GM21737 (cell line): ENCODE results near the gene PSEN1.
"Not testable (repeated sequence)": the region's sequence is repeated elsewhere in the genome, so short reads cannot be mapped to it uniquely, and the experiment has no call there.

Source experiments
- ATAC-seq: cut with Tn5 transposase; IDR thresholded peaks from one replicate; pipeline ENCODE4 v1.9.1; 2021; ENCODE audit warnings: mild to moderate bottlenecking, moderate library complexity; ENCODE audit not compliant: unreplicated experiment

PSEN1 gene

DNA sequence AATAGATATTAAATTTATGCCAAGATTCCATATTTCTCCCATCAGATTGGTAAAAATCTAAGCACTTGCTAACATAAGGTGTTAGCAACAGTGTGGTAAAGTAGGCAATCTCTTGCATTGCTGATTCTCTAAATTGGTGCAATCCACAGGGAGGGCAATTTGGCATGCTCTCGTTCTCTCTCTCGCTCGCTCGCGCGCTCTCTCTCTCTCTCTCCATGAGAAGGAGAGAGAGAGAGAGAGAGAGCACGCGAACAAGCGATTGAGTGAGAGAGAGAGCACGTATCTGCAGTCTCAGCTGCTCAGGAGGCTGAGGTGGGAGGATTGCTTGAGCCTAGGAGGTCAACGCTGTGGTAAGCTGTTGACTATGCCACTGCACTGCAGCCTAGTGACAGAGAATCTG lies 25.9 kb downstream of the PSEN1 start:
- ATAC-seq, result no peak

DNA sequence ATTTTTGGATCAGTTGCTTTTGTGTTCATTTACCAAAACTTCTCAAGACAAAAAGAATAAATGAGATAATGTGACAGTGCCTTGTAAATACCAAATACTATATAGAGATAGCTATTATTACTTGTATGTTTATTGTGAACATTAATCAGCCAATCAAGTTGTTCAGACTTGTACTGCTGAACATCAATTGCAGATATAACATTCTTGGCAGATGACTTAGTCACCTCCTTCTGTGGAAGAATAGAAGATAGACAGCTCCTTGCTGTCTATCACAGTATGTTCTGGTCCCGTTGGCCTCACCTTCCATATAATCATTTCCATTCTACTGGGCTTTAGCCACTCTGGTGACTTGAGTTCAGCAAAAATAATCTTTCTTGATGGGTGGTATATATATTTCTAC lies 30.1 kb downstream of the PSEN1 start:
- ATAC-seq, result no peak

DNA sequence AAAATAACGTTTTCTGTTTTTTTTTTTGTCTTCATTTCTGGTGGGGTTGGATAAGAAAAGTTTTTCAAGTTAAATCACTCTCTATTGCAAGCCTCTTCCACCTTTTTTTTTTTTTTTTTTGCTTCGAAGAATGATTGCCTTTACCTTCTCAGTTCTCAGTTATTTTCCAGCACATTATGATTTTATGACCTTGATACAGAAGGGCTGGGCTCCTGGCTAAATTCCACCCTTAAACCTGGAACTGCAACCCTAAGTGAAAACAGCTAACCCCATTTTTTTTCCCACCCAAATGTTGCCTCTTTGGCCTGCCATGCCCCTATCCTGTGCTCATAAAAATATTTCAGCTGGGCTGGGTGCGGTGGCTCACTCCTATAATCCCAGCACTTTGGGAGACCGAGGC lies 31.4 kb downstream of the PSEN1 start:
- ATAC-seq, result no peak

DNA sequence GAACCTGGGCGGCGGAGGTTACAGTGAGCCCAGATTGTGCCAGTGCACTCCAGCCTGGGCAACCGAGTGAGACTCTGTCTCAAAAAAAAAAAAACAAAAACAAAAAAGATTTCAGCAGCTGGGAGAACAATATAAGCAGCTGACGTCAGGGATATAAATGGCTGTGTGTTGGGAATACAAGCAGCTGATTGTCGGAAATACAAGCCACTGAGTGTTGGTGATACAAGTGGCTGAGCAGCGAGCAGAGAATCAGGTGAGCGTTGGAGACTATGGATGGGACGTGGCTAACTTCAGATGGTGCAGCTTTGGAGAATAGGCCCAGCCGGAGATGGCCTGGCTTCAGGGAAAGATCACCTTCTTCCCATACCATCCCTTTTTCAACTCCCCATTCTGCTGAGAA lies 32.0 kb downstream of the PSEN1 start:
- no peak for ATAC-seq

DNA sequence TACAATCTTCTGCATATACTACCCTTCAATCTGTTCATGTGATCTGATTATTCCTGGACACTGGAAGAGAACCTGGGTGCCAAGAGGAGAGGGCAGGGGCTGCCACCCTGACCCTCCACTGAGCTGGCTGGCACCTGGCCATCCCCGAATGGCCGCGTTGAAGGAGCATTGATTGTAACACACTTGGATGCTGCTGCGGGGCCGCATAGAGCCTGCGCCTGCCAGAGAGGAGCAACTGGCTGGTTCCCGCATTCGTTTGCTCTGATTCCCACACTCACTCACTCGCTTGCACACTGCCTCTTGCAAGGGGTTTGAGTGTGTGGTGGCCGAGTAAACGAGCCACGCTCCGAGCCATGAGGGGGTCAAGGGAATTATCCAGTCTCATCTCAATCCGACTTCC lies 32.4 kb downstream of the PSEN1 start:
- ATAC-seq, result no peak

DNA sequence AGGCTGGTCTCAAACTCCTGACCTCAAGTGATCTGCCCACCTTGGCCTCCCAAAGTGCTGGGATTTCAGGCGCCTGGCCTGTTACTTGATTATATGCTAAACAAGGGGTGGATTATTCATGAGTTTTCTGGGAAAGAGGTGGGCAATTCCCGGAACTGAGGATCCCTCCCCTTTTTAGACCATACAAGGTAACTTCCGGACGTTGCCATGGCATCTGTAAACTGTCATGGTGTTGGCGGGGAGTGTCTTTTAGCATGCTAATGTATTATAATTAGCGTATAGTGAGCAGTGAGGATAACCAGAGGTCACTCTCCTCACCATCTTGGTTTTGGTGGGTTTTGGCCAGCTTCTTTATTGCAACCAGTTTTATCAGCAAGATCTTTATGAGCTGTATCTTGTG lies 33.5 kb downstream of the PSEN1 start:
- not testable (repeated sequence) for ATAC-seq

DNA sequence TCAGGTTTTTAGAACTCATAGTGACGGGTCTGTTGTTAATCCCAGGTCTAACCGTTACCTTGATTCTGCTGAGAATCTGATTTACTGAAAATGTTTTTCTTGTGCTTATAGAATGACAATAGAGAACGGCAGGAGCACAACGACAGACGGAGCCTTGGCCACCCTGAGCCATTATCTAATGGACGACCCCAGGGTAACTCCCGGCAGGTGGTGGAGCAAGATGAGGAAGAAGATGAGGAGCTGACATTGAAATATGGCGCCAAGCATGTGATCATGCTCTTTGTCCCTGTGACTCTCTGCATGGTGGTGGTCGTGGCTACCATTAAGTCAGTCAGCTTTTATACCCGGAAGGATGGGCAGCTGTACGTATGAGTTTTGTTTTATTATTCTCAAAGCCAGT lies 34.4 kb downstream of the PSEN1 start:
- no peak for ATAC-seq

DNA sequence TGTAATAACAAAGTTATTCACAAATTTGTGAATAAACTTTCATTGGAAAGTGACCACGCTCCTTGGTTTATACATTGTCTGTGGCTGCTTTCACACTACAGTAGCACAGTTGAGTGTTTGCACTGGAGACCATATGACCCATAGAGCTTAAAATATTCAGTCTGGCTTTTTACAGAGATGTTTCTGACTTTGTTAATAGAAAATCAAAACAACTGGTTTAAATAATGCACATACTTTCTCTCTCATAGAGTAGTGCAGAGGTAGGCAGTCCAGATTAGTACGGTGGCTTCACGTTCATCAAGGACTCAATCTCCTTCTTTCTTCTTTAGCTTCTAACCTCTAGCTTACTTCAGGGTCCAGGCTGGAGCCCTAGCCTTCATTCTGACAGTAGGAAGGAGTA lies 36.2 kb downstream of the PSEN1 start:
- no peak for ATAC-seq

DNA sequence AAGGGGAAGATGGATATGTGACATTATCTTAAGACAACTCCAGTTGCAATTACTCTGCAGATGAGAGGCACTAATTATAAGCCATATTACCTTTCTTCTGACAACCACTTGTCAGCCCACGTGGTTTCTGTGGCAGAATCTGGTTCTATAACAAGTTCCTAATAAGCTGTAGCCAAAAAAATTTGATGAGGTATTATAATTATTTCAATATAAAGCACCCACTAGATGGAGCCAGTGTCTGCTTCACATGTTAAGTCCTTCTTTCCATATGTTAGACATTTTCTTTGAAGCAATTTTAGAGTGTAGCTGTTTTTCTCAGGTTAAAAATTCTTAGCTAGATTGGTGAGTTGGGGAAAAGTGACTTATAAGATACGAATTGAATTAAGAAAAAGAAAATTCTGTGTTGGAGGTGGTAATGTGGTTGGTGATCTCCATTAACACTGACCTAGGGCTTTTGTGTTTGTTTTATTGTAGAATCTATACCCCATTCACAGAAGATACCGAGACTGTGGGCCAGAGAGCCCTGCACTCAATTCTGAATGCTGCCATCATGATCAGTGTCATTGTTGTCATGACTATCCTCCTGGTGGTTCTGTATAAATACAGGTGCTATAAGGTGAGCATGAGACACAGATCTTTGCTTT lies 36.9 kb downstream of the PSEN1 start:
- ATAC-seq, result no peak

DNA sequence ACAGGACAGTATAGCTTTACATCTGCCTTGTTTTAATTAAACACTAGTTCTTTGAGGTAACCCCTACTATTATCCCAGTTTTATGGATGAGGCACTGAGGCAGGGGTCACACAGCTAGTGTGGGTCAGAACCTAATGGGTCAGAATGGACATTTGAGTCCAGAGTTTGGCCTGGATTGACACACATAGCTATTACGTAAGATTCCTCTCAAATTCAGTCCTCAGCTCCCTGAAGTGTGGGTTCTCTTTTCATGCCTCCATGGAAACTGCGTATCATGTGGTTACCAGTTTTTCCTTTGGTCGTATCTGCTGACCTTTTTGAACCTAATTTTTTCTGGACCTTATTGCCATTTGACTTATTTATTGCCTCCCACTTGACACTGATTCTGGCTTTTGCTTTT lies 40.4 kb downstream of the PSEN1 start:
- no peak for ATAC-seq

DNA sequence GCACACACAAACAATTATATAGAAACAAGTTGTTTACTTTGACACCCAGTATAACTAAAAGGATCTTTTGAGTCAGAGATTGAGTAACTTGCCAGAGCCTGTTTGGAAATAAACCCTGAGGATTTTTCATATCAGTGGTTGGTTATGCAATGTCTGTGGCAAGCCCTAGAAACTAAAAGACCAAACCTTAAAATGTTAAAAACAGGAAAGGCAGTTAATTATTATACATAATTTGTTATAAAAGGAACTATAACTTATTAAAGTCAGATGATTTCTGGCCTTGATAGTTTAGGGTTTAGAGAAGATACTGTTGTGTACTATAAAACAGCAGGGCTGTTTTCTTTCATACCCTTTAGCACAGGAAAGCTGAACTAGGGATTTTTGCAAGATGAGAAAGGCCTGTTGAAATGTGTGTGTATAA lies 44.1 kb downstream of the PSEN1 start:
- no peak for ATAC-seq

DNA sequence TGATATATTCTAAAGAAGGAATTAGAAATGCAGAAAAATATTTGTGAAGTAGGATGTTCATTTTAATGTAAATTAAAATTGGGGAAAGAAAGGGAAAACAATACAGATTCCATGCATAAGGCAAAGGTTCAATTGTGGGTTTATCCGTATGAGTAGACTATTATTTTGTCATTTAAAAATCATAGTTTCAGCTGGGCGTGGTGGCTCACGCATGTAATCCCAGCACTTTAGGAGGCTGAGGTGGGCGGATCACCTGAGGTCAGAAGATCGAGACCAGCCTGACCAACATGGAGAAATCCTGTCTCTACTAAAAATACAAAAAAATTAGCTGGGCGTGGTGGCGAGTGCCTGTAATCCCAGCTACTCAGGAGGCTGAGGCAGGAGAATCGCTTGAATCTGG lies 44.7 kb downstream of the PSEN1 start:
- not testable (repeated sequence) for ATAC-seq

DNA sequence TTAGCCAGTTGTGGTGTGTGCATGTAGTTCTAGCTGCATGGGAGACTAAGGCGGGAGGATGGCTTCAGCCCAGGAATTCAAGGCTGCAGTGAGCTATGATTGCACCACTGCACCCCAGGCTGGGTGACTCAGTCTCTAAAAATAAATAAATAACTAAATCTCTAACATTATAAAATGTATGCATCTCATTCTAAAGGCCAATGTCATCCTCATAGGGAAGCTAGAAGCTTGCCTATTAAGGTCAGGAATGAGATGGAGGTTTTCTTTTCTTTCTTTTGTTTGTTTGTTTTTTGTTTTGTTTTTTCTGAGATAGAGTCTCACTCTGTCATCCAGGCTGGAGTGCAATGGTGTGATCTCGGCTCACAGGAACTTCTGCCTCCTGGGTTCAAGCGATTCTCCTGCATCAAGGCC lies 52.2 kb downstream of the PSEN1 start:
- no peak for ATAC-seq

DNA sequence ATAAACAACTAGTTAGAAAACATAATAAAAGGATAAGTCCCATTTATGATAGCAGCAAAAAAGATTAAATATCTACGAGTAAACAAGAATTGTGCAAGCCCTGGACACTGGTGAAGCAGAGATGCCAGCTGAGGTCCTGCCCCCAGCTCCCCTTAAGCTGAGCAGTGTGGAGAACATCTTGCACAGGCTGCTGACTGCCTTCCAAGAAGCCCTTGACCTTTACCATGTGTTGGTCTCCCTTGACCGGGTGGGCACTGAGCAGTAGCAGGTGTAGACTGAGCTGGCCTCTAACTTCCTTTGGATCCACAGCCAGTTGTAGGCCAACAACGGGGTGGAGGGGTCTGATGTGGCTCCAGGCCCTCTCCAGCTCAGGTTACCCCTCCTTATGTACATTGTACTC lies 53.3 kb downstream of the PSEN1 start:
- no peak for ATAC-seq

DNA sequence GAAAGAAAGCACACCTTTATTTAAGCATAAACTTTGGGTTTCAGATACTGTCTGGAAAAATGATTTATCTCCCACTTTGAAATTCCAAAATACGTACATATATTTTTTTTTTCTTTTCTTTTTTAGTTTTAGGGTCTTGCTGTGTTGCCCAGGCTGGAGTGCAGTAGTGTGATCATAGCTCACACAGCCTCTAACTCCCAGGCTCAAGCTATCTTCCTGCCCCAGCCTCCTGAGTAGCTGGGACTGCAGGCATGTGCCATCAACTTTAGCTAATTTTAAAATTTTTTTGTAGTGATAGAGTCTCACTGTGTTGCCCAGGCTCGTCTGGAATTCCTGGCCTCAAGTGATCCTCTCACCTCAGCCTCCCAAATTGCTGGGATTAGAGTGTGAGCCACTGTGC lies 55.1 kb downstream of the PSEN1 start:
- ATAC-seq, result no peak

DNA sequence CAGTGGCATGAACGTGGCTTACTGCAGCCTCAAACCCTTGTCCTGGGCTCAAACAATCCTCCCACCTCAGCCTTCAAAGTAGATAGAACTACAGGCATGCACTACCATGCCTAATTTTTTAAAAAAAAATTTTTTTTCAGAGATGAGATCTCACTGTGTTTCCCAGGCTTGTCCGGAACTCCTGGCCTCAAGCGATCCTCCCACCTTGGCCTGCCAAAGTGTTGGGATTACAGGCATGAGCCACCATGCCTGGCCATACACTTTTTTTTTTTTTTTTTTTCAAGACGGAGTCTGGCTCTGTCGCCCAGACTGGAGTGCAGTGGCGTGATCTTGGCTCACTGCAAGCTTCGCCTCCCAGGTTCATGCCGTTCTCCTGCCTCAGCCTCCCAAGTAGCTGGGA lies 58.0 kb downstream of the PSEN1 start:
- ATAC-seq, result not testable (repeated sequence)

DNA sequence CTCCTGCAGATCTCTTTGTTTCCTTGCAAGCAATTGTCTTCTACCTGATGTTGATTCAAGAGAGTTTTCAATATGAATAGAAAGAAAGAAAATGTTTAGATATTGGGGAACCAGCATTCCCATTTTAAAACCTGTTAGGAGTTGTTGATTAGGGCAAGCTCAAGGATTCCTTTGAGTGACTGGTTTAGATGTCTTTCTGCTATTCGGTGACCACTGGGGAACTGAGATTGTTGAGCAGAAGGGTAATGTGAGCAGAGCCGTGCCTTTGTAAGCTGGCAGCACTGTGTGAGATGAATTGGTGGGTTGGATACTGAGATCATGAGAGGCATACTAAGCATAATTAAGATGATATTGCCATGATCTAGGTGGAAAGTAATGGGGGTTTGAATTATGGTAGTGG lies 61.9 kb downstream of the PSEN1 start:
- no peak for ATAC-seq

DNA sequence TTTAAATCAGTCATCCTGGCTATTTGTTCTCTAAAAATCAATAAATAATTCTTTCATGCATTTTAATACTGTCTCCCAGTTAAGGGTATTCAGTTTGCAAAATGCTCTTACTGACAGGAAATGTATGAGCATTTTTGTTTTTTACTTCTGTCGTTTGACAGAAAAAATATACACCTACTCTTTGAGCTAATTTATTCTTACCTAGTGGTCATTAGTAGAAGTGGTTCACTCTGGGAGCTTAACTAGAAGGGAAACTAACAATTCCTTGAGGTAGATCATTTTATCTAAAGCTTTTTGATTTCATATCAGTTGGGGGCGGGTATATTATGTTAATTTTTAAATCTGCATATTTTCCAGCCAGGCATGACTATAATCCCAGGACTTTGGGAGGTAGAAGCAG lies 67.2 kb downstream of the PSEN1 start:
- no peak for ATAC-seq

DNA sequence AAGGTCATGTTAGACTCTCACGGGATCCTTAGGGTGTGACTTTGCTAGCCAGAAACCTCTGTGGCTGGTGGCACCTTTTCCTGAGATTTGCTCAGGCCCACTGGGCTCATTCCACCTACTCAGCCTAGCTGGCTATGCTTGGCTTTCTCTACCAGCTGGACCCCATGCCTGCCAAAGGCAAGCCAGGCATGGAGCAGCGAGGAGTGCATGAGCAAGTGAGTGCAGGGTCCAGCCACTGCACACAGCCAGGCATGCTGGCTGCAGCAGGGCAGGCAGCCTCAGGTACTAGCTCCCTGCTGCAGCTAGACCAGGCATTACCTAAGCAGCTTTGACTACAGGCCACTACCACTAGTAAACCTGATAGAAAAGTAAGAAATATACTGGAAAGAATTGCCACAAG lies 71.3 kb downstream of the PSEN1 start:
- ATAC-seq, result no peak

DNA sequence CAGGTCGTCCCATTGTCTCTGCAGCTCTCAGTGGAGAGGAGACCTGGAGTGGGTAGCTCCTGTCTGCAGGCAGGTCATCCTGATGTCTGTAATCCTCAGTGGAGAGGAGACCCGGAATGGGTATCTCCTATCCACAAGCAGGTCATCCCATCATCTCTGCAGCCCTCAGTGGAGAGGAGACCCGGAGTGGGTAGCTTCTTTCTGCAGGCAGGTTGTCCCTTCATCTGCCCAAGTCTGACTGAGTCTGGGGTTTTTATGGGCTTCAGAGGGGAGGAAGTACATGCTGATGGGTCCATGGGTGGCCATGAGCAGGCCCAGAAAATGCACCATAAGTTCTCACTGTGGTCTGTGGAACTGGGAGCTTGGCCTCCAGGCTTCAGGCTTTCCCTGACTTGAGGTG lies 72.1 kb downstream of the PSEN1 start:
- no peak for ATAC-seq

DNA sequence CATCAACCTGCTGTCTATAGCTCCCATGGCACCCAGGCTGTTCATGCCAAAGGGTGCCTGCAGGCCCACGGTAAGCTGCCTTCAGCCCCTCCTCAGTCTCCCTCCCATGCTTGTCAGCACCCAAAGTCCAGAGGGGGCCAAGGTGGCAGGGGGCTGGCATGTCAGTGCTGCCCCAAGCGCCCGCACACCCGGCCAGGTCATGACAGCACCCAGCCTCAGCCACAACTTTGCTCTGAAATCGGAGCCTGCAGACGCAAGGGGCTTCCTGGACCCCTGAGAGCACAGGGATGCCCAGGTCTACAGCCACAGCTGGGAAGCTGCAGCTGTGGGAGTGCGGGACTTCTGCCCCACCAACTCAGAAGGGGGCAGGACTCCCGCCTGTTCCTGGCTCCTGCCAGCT lies 72.5 kb downstream of the PSEN1 start:
- ATAC-seq, result no peak

DNA sequence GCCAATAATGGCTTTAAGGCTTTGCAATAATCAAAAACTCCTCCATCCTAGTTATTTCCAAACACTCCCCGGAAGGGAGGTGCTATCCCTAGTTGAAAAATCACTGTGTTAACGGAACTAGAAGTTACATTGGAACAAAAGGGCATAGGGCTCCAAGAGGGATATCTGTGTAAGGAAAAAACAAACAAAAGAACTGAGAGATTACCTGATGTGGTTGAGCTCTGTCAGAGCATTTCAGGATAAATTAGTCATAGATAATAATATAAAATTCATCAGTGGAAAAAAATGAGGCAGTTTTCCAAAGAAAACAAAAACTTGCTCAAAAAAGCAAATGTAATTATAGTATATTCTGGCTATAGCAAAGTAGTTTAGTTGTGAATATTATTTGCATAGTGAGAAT lies 73.6 kb downstream of the PSEN1 start:
- ATAC-seq, result no peak

DNA sequence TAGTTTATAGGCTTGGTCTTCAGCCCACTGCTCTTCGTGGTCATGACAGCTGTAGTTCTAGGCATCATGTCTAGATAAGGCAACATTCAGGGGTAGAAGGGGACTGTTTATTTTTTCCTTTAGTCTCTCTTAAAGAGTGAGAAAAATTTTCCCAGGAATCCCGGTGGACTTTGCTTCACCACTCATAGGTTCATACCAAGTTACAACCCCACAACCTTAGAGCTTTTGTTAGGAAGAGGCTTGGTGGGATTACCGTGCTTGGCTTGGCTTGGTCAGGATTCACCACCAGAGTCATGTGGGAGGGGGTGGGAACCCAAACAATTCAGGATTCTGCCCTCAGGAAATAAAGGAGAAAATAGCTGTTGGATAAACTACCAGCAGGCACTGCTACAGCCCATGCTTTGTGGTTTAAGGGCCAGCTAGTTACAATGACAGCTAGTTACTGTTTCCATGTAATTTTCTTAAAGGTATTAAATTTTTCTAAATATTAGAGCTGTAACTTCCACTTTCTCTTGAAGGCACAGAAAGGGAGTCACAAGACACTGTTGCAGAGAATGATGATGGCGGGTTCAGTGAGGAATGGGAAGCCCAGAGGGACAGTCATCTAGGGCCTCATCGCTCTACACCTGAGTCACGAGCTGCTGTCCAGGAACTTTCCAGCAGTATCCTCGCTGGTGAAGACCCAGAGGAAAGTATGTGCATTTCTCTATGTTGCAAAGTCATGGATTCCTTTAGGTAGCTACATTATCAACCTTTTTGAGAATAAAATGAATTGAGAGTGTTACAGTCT lies 75.1 kb downstream of the PSEN1 start:
- ATAC-seq, result no peak
